ENCODE data around the gene IL3RA.

DNA sequence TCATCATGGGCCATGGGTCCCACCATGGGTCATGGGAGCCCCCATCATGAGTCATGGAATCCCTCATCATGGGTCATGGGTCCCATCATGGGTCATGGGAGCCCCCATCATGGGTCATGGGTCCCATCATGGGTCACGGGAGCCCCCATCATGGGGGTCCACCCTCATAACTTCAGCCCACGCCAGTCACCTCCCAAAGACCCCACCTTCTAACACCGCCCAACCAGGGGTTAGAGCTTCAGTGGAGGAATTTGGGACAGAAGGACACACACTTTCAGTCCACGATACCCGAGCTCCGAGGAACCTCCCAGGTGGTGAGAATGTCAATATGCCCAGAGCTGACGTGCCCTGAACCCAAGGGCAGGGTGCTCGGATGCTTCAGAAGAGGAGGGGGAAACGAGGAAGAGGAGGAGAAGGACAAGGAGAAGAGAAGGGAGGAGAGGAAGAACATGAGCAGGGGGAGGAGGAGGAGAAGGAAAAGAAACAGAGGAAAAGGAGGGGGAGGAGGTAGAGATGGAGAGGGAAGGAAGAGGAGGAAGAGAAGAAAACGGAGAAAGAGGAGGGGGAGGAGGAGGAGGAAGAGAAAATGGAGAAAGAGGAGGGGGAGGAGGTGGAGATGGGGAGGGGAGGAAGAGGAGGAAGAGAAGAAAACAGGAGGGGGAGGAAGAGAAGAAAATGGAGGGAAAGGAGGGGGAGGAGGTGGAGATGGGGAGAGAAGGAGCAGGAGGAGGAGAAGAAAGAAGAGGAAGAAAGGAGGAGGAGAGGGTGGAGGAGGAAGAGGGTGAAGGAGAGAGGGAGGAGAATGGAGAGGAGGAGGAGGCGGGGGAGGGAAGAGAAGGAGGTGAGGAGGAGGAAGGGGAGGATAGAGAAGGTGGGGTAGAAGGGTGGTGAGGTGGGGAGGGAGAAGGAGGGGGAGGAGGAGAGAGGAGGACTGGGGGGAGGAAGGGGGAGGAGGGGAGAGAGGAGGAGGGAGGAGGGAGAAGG lies 17.7 kb downstream of the IL3RA start:
- no peak for TF ChIP-seq RAD21 (IDR thresholded peaks at IDR 0.05; ENCODE audit: low read length)
- TF ChIP-seq, protein P1, sequence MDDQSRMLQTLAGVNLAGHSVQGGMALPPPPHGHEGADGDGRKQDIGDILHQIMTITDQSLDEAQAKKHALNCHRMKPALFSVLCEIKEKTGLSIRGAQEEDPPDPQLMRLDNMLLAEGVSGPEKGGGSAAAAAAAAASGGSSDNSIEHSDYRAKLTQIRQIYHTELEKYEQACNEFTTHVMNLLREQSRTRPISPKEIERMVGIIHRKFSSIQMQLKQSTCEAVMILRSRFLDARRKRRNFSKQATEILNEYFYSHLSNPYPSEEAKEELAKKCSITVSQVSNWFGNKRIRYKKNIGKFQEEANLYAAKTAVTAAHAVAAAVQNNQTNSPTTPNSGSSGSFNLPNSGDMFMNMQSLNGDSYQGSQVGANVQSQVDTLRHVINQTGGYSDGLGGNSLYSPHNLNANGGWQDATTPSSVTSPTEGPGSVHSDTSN (IDR thresholded peaks at IDR 0.05): no peak
- TF ChIP-seq, protein P2, sequence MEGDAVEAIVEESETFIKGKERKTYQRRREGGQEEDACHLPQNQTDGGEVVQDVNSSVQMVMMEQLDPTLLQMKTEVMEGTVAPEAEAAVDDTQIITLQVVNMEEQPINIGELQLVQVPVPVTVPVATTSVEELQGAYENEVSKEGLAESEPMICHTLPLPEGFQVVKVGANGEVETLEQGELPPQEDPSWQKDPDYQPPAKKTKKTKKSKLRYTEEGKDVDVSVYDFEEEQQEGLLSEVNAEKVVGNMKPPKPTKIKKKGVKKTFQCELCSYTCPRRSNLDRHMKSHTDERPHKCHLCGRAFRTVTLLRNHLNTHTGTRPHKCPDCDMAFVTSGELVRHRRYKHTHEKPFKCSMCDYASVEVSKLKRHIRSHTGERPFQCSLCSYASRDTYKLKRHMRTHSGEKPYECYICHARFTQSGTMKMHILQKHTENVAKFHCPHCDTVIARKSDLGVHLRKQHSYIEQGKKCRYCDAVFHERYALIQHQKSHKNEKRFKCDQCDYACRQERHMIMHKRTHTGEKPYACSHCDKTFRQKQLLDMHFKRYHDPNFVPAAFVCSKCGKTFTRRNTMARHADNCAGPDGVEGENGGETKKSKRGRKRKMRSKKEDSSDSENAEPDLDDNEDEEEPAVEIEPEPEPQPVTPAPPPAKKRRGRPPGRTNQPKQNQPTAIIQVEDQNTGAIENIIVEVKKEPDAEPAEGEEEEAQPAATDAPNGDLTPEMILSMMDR (IDR thresholded peaks at IDR 0.05): no peak
- no peak for TF ChIP-seq TAF1 (IDR thresholded peaks at IDR 0.05; ENCODE audit: borderline replicate concordance, low read depth, low read length)
- no peak for TF ChIP-seq EZH2phosphoT487 (IDR thresholded peaks at IDR 0.05; ENCODE audit: borderline replicate concordance, low read depth)
- TF ChIP-seq GABPA (IDR thresholded peaks at IDR 0.05; ENCODE audit: low read depth): no peak
- TF ChIP-seq, protein P3, sequence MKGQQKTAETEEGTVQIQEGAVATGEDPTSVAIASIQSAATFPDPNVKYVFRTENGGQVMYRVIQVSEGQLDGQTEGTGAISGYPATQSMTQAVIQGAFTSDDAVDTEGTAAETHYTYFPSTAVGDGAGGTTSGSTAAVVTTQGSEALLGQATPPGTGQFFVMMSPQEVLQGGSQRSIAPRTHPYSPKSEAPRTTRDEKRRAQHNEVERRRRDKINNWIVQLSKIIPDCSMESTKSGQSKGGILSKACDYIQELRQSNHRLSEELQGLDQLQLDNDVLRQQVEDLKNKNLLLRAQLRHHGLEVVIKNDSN (IDR thresholded peaks at IDR 0.05; ENCODE audit: borderline replicate concordance, low read depth): no peak
- TF ChIP-seq CHD2 (IDR thresholded peaks at IDR 0.05; ENCODE audit: low read length, partially characterized antibody): no peak
- TF ChIP-seq YY1 (IDR thresholded peaks at IDR 0.05; ENCODE audit: low read depth): no peak
- TF ChIP-seq FOSL2 (IDR thresholded peaks at IDR 0.05; ENCODE audit: borderline replicate concordance, low read depth): no peak
- TF ChIP-seq, protein P4, sequence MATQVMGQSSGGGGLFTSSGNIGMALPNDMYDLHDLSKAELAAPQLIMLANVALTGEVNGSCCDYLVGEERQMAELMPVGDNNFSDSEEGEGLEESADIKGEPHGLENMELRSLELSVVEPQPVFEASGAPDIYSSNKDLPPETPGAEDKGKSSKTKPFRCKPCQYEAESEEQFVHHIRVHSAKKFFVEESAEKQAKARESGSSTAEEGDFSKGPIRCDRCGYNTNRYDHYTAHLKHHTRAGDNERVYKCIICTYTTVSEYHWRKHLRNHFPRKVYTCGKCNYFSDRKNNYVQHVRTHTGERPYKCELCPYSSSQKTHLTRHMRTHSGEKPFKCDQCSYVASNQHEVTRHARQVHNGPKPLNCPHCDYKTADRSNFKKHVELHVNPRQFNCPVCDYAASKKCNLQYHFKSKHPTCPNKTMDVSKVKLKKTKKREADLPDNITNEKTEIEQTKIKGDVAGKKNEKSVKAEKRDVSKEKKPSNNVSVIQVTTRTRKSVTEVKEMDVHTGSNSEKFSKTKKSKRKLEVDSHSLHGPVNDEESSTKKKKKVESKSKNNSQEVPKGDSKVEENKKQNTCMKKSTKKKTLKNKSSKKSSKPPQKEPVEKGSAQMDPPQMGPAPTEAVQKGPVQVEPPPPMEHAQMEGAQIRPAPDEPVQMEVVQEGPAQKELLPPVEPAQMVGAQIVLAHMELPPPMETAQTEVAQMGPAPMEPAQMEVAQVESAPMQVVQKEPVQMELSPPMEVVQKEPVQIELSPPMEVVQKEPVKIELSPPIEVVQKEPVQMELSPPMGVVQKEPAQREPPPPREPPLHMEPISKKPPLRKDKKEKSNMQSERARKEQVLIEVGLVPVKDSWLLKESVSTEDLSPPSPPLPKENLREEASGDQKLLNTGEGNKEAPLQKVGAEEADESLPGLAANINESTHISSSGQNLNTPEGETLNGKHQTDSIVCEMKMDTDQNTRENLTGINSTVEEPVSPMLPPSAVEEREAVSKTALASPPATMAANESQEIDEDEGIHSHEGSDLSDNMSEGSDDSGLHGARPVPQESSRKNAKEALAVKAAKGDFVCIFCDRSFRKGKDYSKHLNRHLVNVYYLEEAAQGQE (IDR thresholded peaks at IDR 0.05; ENCODE audit: low read depth, low read length): no peak
- no peak for TF ChIP-seq POLR2AphosphoS5 (IDR thresholded peaks at IDR 0.05; ENCODE audit: low read depth, low read length)

Data from SK-N-SH (cell line).